DMS153 treated with DMSO at 0.1 percent for 48 hours (cell line): ENCODE measurements around the gene DPF1.
"Not testable (repeated sequence)": the region's sequence is repeated elsewhere in the genome, so short reads cannot be mapped to it uniquely, and the experiment has no call there.

Experiments used
- DNase-seq: peaks from one replicate; lab custom pipeline; 2025; ENCODE audit not compliant: unreplicated experiment; lab: John Stamatoyannopoulos, UW

The DPF1 gene

GRCh38 chr19:38224014-38224862 lies at the start of gene DPF1:
Gene DPF1, minus strand, starts transcription at chr19:38224222. Its CDS starts 80 bp downstream, at chr19:38224142.
- peak; percentile 51 for DNase-seq

- DNase-seq, result no peak
Measured at GRCh38 chr19:38273499-38273898, 49.5 kb upstream of the DPF1 start.

GRCh38 chr19:38270587-38271167 lies 46.7 kb upstream of the DPF1 start:
- DNase-seq, result no peak

GRCh38 chr19:38268539-38268938 lies 44.5 kb upstream of the DPF1 start:
- no peak for DNase-seq

- no peak for DNase-seq
Measured at GRCh38 chr19:38267761-38268483, 43.9 kb upstream of the DPF1 start.

GRCh38 chr19:38266981-38267597 lies 43.1 kb upstream of the DPF1 start:
- DNase-seq, result no peak

- DNase-seq, result no peak
Measured at GRCh38 chr19:38265921-38266429, 42.0 kb upstream of the DPF1 start.

GRCh38 chr19:38265213-38265861 lies 41.3 kb upstream of the DPF1 start:
- no peak for DNase-seq

- no peak for DNase-seq
Measured at GRCh38 chr19:38264486-38265212, 40.6 kb upstream of the DPF1 start, which contains the start of gene SPINT2. Gene SPINT2, plus strand, starts transcription at chr19:38264573. Its CDS starts 320 bp downstream, at chr19:38264893.

- peak; percentile 95 for DNase-seq
Measured at GRCh38 chr19:38263689-38264485, 39.9 kb upstream of the DPF1 start.

- DNase-seq, result no peak
Measured at GRCh38 chr19:38262585-38263268, 38.7 kb upstream of the DPF1 start.

- DNase-seq, result not testable (repeated sequence)
Measured at GRCh38 chr19:38261942-38262341, 37.9 kb upstream of the DPF1 start.

GRCh38 chr19:38255383-38256014 lies 31.5 kb upstream of the DPF1 start:
- no peak for DNase-seq

GRCh38 chr19:38253788-38254187 lies 29.8 kb upstream of the DPF1 start:
- no peak for DNase-seq

- no peak for DNase-seq
Measured at GRCh38 chr19:38252941-38253691, 29.1 kb upstream of the DPF1 start.

GRCh38 chr19:38252385-38252784 lies 28.4 kb upstream of the DPF1 start:
- no peak for DNase-seq

GRCh38 chr19:38251564-38252051 lies 27.6 kb upstream of the DPF1 start:
- no peak for DNase-seq
